CD4-positive, alpha-beta T cell (primary cell): ENCODE results near the gene SETD4. TPM values are rescaled to one million over a fixed set of nuclear protein-coding genes. Genes with fewer than 3 reads are reported as not detected.

Source experiments
- ATAC-seq: fragments of 200-7000 bp; cut with Tn5 transposase; one replicate; pipeline ENCODE4 v1.10.0; 2022; ENCODE audit warnings: mild to moderate bottlenecking; ENCODE audit not compliant: poor library complexity
- CTCF ChIA-PET: fragments of 350-600 bp; sonication (Branson Sonifier 250); formaldehyde crosslinking; loops from one replicate; lab custom pipeline; 2021; ENCODE audit warnings: antibody characterized with exemption, inconsistent platforms; lab: Charles Lee
- POLR2A ChIA-PET: fragments of 350-600 bp; sonication (Branson Sonifier 250); formaldehyde crosslinking; loops from one replicate; lab custom pipeline; 2021; ENCODE audit warnings: antibody characterized with exemption, inconsistent platforms; lab: Charles Lee
- DNase-seq, 14 experiments: peaks; one replicate each; pipeline ENCODE4 v3.0.0-alpha.2; 2013 to 2020; ENCODE audit warnings: mixed read lengths in 2 of 14
- H3K27ac ChIP-seq, 2 donors: one replicate each; pipeline versions ENCODE4 v1.5.1 to v1.7.0; 2013; ENCODE audit warnings: low read length in 2 of 2, low read depth in 1 of 2, mild to moderate bottlenecking in 1 of 2
- H3K27me3 ChIP-seq, 2 experiments: 1 replicate in 1 of 2; 2 replicates in 1 of 2; pipeline versions ENCODE4 v1.6.1 to v1.7.0; 2013; ENCODE audit warnings: low read length in 2 of 2, control low read depth in 1 of 2, mild to moderate bottlenecking in 1 of 2, moderate library complexity in 1 of 2; ENCODE audit not compliant: insufficient read depth in 2 of 2, control insufficient read depth in 1 of 2
- H3K36me3 ChIP-seq: one replicate; pipeline ENCODE4 v1.6.1; 2013; ENCODE audit warnings: low read length, control low read depth; ENCODE audit not compliant: insufficient read depth
- H3K4me1 ChIP-seq: one replicate; pipeline ENCODE4 v1.6.1; 2013; ENCODE audit warnings: low read length, control low read depth; ENCODE audit not compliant: insufficient read depth
- H3K4me3 ChIP-seq: one replicate; pipeline ENCODE4 v1.5.1; 2013; ENCODE audit warnings: mild to moderate bottlenecking, low read length, moderate library complexity
- H3K9me3 ChIP-seq, 2 experiments: 1 replicate in 1 of 2; 2 replicates in 1 of 2; pipeline versions ENCODE4 v1.6.1 to v1.7.0; 2013; ENCODE audit warnings: low read length in 2 of 2, mild to moderate bottlenecking in 2 of 2, control low read depth in 1 of 2, moderate library complexity in 1 of 2; ENCODE audit not compliant: control insufficient read depth in 1 of 2, insufficient read depth in 1 of 2
- H3K27ac Mint-ChIP-seq: one replicate; pipeline ENCODE4 v1.8.0; 2020; ENCODE audit warnings: mixed read lengths
- H3K27me3 Mint-ChIP-seq: one replicate; pipeline ENCODE4 v1.8.0; 2021; ENCODE audit warnings: mixed read lengths
- H3K36me3 Mint-ChIP-seq: one replicate; pipeline ENCODE4 v1.8.0; 2021; ENCODE audit warnings: low read depth, mixed read lengths
- H3K4me1 Mint-ChIP-seq: one replicate; pipeline ENCODE4 v1.8.0; 2021; ENCODE audit warnings: low read depth, mixed read lengths
- H3K4me3 Mint-ChIP-seq: one replicate; pipeline ENCODE4 v1.8.0; 2020; ENCODE audit warnings: mild to moderate bottlenecking, mixed read lengths
- H3K9me3 Mint-ChIP-seq: one replicate; pipeline ENCODE4 v1.8.0; 2020; ENCODE audit warnings: mixed read lengths
- CTCF ChIP-seq: fragments of 200-600 bp; IDR thresholded peaks from one replicate; pipeline ENCODE4 v1.8.0; 2022; ENCODE audit warnings: antibody characterized with exemption, mild to moderate bottlenecking
- intact Hi-C, 2 experiments: fragments of 100-400 bp; cut with DNase I in 1 of 2; cut with micrococcal nuclease in 1 of 2; formaldehyde crosslinking; loops; one replicate each; pipeline versions ENCODE4 v1.15.1 to v1.9.0; 2023 to 2025; cut with DNase I, micrococcal nuclease
- total RNA-seq, 174 experiments: library from RNA in 2 of 174; stranded (reverse) in 2 of 174; gene quantifications; one replicate each; pipeline ENCODE4 v1.2.3 and lab custom pipeline; 2021 to 2026

The SETD4 gene
- total RNA-seq, 2 experiments from 2014 or later, result 10.8 to 12.3 TPM

DNA sequence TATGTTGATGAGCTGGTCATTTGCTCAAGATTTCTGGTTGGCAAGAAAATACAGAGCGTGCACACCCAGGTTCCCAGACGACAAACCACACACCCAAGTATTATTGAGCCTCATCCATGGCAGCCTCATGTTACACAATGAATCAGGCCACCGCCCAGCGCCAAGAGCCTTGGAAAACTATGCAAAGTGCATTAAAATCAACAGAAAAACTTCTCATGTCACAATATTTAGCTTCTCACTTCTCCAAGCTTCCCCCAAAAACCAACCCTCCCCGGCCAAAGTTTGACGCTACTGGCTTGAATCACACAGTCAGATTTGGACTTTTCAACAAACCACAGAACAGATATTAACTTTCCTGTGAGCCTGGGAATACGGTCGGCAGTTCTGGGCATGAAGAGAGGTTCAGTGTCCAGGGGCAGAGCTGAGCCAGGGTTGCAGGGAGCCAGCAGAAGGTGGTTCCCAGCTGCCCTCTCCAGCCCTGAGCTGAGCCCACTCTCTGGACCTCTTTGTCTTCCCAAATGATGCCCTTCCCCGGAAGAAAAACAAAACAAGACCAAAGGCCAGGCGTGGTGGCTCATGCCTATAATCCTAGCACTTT is 71.1 kb downstream of the SETD4 start:
- CTCF ChIA-PET, result interaction anchor here (0.5 kb wide), 1 partner anchor 63 kb away, joined by 3 read pairs; no protein-coding TSS in a partner anchor

GRCh38 chr21:35988416-35989137 is 71.7 kb downstream of the SETD4 start:
- Mint-ChIP-seq H3K4me3 (no peak overlapping the region), H3K36me3 (no peaks in the 10 kb centered on the region), H3K9me3 (no peaks in the 10 kb centered on the region), H3K4me1 (no peaks in the 10 kb centered on the region), H3K27ac (no peak overlapping the region), H3K27me3 (peaks cover 52% of the 10 kb centered on the region)
- Histone ChIP-seq H3K4me3 (no peak overlapping the region), H3K27me3 (peaks cover 5% of the 10 kb centered on the region in 2 experiments), H3K27ac (no peak overlapping the region), H3K4me1 (no peaks in the 10 kb centered on the region), H3K9me3 (no peaks in the 10 kb centered on the region), H3K36me3 (no peaks in the 10 kb centered on the region)
- intact Hi-C loops, result no loop called here
- no peak for TF ChIP-seq CTCF
- ATAC-seq, result no peak
- no peak for DNase-seq
- ChIA-PET POLR2A (no interaction called here), CTCF (interaction anchor here (0.5 kb wide), 1 partner anchor 62 kb away, joined by 3 read pairs; no protein-coding TSS in a partner anchor)

More for the DNA sequence above, 71.1 kb downstream of the SETD4 start:
- Mint-ChIP-seq H3K27me3 (peaks cover 45% of the 10 kb centered on the region), H3K4me1 (no peaks in the 10 kb centered on the region), H3K27ac (no peak overlapping the region), H3K36me3 (no peaks in the 10 kb centered on the region), H3K9me3 (no peaks in the 10 kb centered on the region), H3K4me3 (no peak overlapping the region)
- TF ChIP-seq CTCF, result no peak
- Histone ChIP-seq H3K36me3 (no peaks in the 10 kb centered on the region), H3K4me3 (no peak overlapping the region), H3K27ac (no peak overlapping the region), H3K4me1 (no peaks in the 10 kb centered on the region), H3K9me3 (no peaks in the 10 kb centered on the region), H3K27me3 (peaks cover 5 to 7% of the 10 kb centered on the region in 2 experiments)
- intact Hi-C loops, result no loop called here
- no peak for DNase-seq
- POLR2A ChIA-PET, result no interaction called here
- ATAC-seq, result no peak

GRCh38 chr21:35987475-35987874 is 72.9 kb downstream of the SETD4 start:
- H3K4me3 ChIP-seq, result no peak overlapping the region
- H3K27ac ChIP-seq, result no peak overlapping the region
- Mint-ChIP-seq H3K9me3 (no peaks in the 10 kb centered on the region), H3K27me3 (peaks cover 54% of the 10 kb centered on the region), H3K36me3 (no peaks in the 10 kb centered on the region), H3K27ac (no peak overlapping the region), H3K4me1 (no peaks in the 10 kb centered on the region), H3K4me3 (no peak overlapping the region)
- intact Hi-C loops, result no loop called here
- ChIA-PET POLR2A (no interaction called here), CTCF (no interaction called here)
- no peak for TF ChIP-seq CTCF
- no peak for DNase-seq
- peaks cover 5% of the 10 kb centered on the region in 2 experiments for H3K27me3 ChIP-seq
- no peak for ATAC-seq
- no peaks in the 10 kb centered on the region for H3K9me3 ChIP-seq
- H3K4me1 ChIP-seq, result no peaks in the 10 kb centered on the region
- no peaks in the 10 kb centered on the region for H3K36me3 ChIP-seq
